Endometrium (tissue), 2 donors: Measurements from ENCODE around the gene SORBS1.

ENCODE experiments used
- FAIRE-seq: peaks from 2 replicates; lab custom pipeline; 2012; peaks lifted over from hg19 to GRCh38; lab: Jason Lieb, UNC
- donor health status: control.
- donor health status: control.

The SORBS1 gene

DNA sequence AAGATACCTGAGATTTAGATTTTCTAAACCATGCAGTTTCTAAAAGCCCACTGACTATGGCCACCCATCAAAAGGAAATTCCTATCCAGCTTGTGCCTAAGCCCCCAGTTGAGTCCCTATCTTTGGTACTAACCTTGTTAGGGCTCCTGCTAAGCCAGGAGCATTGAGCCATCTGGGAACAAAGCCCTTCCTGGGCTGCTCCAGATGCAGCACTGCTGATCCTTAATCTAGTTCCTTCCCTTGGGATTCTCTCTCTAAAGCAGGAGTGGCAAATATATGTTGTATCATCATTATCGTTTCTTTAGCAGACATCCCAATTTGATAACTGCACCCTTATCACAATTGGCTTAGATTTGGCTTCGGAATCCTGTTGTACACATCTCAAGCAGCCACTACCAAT is 245.7 kb downstream of the SORBS1 start:
- no peak for FAIRE-seq

DNA sequence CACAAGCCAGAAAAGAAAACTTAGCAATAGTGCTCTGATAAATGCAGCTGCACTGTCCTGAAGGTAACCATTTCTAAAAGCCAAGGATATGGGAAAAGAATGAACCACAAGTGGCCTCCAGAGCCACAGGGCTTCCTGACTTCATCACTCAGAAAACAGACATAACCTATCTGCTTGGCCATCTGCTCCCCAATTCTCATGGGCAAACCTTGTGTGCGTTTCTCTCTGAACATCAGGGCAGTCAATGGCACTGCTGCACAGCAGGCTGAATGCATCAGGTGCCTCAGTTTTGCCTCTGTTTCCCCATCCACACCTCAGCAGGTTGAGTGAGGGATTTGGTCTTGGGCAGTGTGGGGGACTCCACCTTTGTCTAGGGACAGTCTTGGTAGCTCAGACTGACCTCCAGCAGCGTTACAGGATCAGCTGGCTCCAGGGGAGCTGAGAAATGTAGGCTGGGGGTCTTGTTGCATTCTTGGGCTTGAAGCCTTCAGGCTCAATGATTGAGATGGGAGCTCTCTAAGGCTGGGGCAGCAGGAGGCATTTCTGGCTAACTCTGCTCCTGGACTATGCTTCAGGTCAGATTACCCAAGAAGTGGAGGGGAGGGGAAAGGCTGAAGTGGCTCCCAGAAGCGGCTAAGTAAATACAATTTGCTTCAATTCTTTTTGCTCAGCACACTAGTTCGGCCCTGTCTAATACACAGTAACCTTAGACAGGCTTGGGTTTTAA is 246.8 kb downstream of the SORBS1 start:
- FAIRE-seq, result no peak

DNA sequence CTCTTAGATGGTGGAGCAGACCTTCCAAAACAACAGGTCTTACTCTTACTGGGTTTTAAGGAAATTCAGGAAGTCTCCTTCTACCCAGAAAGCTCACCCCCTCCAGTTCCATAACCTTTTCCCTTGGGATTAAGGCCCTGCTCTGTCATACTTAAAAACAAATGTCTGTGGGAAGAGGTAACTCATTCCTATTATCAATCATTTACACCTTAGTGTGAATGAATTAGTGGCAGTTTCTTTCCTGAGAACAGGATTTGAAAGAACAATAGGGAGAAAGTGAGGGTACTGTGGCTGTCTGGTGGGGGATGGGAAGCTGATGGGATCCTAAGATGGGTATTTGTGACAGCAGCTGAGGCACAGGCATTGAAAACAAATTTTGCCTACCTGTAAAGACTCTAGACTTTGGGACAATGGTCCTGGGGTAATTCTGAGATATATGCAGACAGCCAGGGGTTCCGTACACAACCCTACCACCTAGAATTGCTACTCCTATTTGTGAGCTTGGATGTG is 248.1 kb downstream of the SORBS1 start:
- no peak for FAIRE-seq

DNA sequence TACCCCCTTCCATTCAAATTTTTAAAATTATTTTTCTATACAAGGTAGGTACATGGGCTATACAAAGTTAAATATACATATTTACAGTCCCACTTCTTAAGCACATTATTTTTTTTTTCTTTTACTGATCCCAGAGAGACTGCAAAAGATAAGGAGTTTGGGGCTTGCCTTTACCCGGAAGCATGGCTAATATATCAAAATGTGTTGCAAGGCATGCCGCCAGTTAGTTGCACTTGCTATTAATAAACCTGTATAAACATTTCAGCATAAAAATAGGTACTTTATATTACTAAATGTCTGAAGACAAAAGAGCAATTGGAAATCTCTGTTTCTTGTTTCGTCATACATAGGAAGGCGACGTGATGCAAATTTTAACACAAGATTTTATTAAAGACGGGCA is 248.9 kb downstream of the SORBS1 start:
- no peak for FAIRE-seq

DNA sequence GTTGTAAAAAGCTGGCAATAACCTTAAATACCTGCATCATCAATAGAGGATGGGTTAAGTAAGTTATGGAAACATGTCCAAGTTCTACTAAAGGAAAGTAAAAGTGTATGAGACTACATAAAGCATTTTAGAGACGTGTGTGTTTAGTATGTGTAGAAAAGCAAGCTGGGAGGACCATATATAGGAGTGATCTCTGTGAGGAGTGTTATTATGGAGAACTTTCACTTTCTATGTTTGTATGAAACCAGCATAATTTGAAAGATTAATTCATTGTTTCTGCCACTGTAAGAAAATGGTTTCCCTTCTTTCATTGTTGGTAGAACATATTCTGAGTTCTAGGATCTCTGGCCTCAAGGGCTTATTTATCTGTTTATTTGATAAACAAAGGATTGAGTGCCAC is 251.2 kb downstream of the SORBS1 start:
- FAIRE-seq, result no peak

DNA sequence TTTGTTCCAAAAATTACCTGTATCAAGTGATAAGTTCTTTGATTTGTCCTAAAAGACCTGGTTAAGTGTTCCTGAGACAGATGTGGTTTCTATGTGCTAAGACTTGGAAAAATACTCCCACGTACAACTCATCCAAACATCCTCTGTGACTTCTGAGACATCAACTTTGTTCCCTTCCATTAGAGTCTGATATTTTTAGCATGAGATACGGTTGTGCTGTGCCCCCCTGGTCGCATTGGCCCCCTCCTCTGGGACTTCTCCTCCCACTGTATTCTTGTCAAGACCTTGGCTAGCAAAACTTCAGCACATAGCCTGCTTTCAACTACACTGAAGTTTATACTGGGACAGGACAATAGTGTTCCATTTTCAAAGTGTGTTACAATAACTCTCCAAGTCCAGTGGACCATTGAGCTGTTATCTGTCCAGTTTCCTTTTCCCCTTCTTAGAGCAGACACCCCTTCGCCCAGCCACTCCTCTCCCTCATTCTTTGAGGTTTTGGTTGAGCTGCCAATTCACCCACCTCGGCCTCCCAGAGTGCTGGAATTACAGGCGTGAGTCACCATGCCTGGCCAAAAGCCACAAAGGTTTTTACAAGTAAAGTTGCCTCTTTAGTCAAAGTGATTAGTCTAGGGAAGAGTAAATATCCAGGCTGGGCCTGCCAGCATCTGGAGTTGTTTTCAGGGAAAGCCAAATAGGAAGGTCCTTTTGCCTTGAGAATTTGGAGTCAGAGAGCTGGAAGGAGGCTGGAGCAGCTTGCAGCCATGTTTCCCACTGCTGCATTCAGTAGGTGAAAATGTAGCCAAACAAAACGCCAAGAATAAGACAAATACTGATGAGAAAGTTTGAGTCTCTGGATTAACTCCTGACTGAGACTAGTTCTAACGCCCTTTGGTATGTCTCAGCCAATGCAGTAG is 252.5 kb downstream of the SORBS1 start:
- FAIRE-seq, result peak; percentile 61

DNA sequence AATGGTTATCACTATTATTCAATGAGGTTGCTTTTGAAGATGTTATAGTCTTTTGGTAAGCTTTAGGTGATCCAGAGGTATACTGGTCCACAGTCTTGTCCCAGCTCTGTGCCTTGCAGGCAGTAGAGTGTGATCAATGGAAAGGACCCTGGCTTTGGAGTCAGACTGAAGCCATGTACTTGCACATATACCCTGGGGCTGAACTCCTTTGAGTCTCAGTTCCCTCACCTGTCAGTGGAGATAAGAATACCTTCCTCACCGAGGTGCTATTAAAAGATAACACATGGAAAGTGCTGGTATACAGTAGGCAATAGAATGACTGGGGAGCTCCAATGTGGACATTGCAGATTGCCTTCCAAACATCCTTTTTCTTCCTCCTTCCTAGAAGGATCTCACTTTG is 254.3 kb downstream of the SORBS1 start:
- FAIRE-seq, result no peak

DNA sequence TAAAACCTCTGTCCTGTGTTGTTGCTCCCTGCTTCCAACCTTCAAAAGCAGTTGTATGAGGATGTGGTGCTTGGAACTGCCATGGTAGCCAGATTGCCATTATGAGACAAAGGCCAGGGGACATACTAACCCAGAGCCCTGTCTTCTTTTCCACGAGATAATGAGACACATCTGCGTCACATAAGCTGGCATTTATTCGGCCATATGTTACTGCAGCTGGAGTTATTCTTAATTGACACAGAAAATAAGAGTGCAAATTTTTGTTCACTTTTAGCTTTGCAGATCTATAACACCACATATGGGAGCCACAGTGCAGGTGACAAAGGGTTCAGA is 254.9 kb downstream of the SORBS1 start:
- no peak for FAIRE-seq

DNA sequence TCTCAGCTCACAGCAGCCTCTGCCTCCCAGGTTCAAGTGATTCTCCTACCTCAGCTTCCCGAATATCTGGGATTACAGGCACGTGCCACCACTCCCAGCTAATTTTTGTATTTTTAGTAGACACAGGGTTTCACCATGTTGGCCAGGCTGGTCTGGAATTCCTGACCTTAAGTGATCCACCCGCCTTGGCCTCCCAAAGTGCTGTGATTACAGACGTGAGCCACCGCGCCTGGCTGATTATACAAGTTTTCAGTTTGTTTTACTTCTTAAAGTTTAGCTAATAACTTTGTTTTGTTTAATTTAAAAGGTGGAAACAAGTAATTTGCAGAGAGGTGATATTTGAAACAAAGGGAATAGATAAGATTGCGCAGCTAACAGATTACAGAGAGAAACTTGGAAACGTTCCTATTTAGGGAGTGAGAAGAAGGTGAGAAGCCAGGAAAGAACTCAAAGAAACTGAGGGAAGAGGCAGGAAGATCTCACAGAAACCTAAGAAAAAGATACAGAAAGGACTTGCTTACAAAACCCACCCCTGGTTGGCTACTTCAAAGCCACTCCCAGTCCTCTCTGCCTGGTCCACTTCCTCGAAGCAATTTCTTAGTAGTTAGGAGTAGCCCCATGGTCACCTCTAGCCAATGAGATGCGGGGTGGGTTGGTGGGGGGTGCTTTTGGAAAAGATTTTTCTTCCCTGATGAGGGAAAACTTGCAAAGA is 255.4 kb downstream of the SORBS1 start:
- no peak for FAIRE-seq

DNA sequence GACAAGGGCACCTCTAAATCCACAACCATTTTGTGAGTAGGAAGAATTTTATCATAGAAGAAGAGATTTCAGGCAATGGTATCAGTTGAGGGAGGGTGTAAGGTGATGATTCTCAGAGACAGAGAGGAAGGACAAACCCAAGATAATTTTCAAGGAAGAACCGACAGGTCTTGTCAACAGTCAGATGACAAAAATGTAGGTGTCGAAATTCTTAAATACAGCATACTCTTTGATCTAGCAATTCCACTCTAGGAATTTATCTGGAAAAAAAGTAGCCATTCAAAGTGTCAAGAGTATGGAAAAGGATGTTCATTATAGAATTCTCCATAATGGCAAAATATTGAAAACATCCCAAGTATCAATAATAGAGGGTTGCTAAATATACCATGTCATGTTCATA is 256.2 kb downstream of the SORBS1 start:
- FAIRE-seq, result no peak

DNA sequence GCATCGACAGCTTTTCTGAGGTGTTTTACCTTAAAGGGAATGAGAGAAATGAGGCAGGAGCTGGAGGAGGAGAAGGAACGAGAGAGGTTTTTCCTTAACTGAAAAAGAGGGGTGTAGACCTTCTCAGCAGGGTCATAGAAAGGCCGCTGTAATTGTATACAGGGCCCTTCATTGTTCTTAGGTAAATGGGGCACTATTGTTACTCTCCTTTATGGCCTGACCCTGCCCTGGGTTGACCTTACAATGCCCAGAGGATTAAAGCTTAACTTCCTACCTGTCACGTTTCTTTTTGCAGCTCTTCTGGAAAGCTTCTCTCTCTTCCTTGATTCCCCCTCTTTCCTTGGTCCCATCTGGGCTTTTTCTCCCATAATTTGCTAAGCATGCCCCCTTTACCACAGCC is 256.7 kb downstream of the SORBS1 start:
- FAIRE-seq, result no peak

DNA sequence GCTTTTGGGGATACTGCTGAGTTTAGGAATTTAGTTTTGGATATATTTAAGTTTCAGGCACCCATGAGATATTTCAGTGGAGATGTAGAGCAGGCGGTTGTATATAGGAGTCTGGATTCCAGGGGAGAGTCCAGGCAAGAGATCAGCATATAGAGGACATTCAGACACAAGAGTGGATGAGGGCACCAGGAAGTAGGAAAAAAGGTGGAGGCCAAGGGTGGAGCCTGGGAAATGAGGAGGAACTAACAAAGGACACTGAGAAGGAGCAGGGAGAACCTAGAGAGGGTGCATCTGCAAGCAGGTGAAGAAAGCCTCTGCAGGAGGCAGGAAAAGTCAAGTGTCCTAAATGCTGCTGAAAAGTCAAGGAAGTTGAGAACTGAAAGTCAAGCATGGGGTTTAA is 257.2 kb downstream of the SORBS1 start:
- FAIRE-seq, result no peak

DNA sequence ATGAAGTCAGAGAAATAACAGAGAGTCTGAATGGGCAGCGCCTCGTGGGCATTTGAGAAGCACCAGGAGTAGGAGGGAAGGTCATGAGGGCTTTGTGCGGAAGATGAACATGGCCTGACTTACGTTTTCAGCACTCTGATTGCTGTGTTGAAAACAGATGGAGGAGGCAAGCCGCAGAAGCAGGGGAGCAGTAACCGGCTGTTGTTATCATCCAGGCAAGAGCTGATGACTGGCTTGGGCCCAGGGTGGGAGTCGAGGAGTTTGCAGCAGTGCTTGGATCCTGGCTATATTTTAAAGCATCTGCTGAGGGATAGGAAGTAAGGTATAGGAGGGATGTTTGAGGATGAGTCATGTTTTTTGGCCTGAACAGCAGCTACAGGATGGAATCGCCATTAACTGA is 257.6 kb downstream of the SORBS1 start:
- no peak for FAIRE-seq

DNA sequence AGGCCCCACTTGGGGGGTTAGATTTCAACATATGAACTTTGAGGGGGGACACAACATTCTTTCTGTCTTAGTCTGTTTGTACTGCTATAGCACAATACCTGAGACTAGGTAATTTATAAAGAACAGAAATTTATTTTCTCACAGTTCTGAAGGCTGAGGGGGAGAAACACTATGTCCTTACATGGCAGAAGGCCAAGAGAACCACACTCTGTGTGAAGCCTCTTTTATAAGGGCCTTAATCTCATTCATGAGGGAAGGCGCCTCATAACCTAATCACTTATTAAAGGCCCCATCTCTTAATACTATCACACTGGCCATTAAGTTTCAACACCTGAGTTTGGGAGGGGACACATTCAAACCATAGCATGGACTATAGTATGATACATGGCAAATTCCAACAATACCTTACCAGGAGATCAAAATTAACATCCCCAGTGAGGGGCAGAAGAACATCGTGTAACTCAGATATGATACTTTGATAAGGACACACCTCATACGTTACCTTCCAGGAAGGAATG is 261.1 kb downstream of the SORBS1 start:
- FAIRE-seq, result no peak

DNA sequence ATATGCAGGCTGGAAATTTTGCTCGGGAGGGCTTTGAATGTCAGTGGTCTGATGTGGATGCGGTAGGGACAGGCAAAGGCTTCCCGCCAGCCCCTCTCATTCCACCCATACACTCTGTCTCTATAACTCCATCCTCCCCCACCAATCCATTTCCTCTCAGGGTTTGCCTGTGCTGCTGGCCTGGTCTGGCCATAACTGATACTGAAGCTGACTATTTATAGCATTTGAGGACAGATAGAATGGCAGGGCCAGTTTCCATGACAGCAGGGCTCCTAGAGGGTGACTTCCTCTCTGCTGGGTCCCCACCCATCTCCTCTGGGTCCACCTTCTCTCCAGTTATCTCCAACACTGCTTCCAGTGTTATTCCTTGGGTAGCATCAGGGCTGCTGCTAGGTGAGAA is 263.8 kb downstream of the SORBS1 start:
- FAIRE-seq, result no peak

DNA sequence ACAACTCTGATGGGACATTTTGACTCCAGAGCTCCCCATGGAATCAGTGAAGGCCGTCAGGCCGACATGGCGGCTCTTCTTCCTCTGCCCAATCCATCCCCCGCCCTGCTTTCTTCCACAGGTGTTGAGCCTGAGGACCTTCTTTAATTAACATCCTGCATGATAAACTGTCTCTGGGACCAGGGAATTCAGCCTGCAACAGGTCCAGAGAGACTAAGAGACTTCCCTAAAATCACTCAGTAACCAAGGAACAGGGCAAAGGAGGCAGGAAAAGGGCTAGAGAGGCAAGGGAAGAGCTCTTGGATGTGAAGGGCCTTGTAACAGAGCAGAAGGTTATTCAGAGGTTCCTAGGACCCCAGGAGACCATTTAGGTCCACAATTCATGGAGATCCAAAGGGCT is 264.4 kb downstream of the SORBS1 start:
- FAIRE-seq, result no peak

DNA sequence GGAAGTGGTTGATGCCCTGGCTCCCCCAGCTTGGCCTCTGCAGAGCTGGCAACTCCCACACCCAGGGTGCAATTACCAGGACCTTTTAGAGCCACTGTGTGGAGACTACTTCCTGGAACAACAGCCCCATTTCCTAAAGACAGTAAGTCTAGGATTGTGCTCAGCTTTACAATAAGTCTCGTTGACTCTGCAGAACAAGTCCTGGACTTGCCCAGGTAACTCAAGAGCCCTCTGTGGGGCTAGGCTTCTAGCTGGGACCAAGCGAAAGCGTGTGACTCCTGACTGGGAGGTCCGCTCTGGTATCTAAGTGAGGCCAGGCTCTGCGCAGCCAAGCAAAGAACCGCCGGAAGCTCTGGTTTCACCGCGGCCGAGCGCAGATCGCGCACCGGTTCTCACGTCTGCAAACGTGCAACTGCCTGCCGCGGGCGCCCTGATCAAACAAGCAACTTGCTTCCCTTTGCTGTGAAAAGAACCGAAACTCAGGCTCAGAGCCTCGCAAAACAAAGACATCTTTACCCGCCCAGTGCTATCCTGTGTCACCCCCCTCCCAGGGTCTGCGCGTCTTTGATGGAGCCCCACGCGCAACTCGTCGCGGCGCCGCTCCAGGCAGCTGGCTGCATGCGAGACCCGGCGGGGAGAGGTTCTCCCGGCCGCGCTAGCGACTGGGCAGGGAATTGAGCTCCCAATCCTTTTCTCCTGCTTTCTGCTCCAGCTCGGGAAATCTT is 266.0 kb downstream of the SORBS1 start:
- FAIRE-seq, result no peak

DNA sequence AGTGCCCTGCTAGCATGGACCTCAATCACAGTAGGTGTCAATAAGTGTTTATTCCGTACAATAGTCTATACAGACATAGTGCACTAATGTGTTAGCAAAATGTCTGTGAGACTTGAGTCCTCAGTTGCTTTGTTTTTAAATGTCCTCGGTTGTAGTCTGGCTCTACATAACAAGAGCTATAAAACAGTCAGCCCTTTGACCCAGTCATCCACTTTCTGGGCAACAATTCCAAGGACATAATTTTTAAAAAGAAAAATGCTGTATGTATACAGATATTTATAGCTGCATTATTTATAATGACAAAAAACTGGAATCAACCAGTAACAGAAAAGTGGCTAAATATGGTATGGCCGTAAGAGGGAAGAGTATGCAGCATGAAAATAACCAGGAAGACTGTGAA is 267.5 kb downstream of the SORBS1 start:
- no peak for FAIRE-seq

DNA sequence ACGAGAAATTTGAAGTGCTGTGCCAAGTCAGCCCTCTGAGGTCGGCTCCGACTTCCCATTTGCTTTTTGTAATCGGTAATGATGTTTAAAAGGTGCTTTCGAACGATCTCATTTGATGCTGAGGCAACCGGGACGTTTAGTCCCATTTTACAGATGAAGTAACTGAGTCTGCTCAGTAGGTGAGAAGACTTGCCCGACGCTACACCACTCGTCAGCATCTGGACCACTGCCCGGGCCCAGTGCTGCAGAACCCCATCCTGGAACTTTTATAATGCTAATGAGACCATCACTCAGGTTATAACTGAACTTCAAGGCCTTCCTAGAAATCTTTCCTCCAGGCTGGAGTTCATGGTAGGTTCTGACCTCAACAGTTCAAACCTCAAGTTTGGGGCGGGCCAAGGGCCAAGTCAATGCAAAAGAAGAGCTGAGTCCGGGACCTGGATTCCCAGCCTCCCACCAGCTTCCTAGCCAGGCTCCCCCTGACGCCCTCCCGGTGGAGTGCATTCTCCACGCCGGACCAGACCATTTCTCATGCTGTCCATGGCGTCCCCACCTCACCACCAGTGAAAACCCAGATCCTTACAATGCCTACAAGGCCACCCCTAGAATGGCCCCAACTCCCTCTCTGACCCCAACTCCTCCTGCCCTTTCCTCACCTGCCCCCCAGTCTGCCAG is 269.7 kb downstream of the SORBS1 start:
- no peak for FAIRE-seq

DNA sequence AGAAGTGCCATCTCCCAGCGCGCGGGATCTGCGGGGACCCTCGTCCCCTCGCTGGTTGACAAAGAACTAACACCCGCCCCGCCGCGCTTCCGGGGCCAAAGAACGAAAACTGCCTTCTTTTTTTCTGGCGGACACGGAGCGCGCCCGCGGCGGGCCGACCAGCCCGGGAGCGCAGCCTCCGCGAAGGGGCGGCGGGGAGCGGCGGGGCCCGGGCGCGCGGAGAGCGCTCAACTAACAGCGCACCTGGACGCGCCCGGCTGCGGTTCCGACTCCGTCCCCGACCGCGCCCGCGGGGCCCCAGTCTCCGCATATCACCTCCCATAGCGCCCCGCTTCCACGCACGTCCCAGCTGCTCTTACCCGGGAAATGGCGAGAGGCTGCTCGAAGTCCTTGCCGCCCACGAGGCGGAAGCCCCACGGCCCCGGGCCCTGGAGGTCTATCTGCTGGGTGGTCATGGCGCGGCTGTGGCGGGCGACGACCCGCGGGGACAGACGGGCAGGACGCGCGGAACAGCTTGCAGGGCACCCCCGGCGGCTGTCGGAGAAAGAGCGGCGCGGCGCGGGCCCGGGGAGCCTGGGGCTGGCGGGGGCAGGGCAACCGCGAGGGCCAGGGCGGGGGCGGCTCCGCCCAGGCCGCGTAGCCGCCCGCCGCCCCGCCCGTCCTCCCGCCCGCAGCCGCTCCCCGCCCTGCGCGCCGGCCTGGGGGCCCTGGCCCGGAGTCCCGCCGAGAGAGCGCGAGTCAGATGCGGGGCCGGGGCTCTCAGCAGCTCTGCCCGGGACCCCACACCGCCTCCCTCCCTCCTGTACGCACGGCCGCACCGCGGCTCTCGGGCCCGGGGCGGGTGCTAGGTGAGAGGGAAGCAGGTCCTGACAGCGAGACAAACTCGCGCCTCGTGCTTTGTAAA is 270.5 kb downstream of the SORBS1 start, which contains the start of gene PDLIM1:
Gene PDLIM1, minus strand, starts transcription at position 543 of the 904 bp plus-strand sequence. Its CDS starts 88 bp downstream, at position 455.
- no peak for FAIRE-seq
